HG03354 (cell line): ENCODE results near the gene HHIPL2.
A peak's percentile ranks its signal among the peaks of the same experiment; 100 is the strongest.

ENCODE experiments used
- ATAC-seq: cut with Tn5 transposase; IDR thresholded peaks from one replicate; pipeline ENCODE4 v1.9.1; 2021; ENCODE audit warnings: mild to moderate bottlenecking; ENCODE audit not compliant: unreplicated experiment, poor library complexity, severe bottlenecking

HHIPL2 gene

DNA sequence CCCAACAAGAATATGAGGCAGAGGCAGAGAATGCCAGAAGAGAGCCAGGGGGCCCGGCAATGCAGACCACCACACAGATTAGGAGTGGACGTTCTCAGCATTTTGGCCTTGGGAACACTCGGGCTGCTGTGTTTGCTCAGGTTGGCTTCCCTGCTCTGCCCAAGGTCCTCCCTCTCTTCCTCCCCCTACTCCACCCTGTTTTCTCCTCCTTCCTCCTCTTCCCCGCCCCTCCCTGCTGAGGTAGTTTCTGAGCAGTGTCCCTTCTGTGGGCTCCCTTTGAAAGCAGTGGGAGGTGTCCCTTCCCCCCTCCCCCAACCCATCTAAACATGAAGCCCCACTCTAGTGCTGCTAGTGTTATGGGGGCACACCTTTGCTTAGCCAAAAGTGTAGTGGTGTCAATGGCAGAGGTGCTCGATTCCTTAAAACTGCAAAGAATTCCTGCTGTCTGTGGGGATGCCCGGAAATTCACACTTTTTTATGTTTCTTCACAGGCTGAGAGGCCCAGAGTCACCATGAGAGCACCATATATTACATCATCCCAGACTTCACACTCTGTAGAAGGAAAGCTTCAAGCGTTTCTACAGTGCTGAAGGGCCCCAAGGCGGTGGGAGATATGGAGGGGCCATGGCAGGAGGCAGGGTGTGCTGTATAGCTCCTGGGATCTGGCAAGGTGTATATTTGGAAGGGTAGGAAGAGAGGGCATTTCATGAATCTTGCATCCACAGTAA, at the start of gene HHIPL2:
Gene HHIPL2, minus strand, starts transcription at position 161 of the 728 bp plus-strand sequence. Its CDS starts 60 bp downstream, at position 101.
- ATAC-seq, result no peak

DNA sequence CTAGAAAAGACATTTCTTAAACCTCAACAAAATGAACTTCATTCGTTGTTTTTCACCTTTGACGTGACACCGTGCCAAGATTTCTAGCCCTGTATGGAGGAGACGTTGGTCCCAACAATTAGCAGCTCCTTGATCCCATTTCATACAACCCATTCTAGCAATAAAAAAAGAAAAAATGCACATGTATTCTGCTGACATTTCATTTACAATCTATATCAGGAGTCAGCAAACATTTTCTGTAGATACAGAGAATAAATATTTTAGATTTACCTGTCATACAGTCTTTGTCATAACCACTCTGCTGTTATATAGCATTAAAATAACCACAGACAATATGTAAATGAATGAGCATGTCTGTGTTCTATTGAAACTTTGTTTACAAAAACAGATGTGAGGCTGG, 48.8 kb upstream of the HHIPL2 start:
- no peak for ATAC-seq

DNA sequence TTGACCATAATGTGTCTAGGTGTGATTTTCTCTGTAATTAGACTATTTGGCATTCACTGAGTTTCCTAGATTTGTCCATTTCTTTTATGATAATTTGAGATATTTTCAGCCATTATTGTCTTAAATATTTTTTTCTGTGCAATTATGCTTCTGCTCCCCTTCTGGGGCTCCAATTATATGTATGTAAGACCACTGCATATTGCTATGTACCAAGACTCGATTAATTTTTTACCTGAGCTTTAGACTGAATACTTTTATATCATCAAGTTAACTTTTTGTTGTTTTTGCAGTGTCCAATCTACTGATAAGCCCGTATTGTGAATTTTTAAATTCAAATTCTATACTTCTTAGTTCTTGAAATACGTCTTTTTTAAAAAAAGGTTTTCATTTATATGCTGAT, 46.9 kb upstream of the HHIPL2 start:
- ATAC-seq, result no peak

DNA sequence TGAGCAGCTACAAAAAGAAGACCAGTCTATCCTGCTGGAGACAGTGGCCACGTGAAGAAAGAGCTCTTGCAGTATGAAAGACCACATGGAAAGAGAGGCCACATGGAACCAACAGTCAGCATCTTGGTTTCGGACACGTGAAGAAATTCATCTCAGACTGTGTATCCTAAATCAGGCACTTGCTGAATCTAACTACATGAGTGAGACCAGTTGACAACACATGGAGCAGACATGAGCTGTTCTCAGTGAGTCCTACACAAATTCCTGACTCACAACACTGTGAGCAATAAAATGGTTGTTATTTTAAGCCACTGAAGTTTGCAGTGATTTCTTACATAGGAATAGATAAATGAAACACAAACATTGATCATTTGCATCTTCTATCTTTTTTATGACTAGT, 44.3 kb upstream of the HHIPL2 start:
- ATAC-seq, result no peak

DNA sequence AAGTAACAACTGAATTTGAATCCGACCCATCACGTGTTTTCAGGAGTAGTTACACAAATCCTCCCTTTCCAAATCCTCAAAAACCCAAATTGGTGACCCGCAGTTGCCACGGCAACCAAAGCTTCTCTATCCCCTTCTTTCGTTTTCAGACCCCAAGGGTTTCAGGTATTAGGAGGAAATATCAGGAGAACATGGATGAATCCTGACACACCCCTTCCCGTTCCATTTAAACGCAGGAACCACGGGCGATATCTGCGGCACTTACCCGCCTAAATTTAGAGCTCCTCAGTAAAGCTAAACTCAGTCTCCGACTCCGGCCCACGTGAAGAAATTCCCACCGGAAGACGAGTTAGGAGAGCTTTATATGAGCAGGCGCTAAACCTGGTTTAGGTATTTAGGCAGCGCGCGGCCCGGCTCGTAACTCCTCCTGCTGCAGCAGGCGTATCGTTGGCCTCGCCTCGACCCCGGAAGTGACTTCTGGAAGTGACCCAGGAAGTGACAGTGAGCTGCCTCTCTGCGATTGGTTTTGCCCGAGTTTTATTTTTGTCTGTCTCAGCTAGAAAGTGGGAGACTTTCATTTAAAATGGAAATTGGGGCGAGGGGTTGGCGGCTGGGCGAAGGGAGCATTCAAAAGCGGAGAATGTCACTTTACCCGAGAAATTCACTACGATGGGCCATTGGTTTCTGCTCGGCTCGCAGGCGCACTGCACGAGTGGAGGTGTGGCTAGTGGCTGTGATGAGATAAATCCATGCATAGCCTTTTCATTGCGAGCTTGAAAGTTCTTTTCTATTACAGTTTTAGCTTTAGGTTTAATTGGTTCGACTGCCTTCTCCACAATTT, 41.8 kb upstream of the HHIPL2 start, which contains the start of gene TAF1A:
Gene TAF1A, minus strand, starts transcription at position 472 of the 841 bp plus-strand sequence.
- ATAC-seq, result peak; percentile 100

DNA sequence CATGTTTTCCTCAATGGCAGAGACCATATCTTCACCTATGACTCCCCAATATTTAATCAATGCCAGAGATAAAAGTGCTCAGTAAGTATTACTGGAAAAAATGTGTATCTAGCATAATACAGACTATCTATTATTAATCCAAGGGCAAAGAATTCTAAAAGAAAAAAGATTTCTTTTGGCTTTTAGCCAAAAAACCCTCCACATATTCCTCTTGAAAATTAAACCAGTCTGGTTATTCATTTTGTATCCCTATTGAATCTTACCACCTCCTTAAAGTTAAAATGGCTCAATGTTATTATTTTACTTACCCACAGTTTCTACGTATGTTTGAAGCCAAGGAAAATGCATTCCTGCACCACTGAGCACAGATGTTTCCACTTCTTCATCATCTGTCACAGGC, 40.2 kb upstream of the HHIPL2 start:
- ATAC-seq, result no peak

DNA sequence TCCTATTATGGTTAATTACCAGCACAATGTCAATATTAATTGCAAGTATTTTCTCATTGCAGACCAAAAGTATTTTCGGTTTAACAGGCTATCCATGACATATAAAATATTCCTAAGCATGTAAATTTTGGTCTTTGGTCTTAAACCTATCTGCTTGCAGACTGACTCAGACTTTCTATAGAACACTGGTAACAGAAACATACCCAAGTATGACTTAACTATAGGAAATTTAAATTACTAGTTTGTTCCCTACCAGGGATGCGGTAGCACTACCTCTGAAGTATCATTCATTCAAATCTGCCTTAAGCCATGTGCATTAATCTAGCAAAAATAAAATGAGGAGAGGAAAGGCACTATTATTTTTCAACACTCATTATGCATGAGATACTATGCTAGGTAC, 38.9 kb upstream of the HHIPL2 start:
- no peak for ATAC-seq

DNA sequence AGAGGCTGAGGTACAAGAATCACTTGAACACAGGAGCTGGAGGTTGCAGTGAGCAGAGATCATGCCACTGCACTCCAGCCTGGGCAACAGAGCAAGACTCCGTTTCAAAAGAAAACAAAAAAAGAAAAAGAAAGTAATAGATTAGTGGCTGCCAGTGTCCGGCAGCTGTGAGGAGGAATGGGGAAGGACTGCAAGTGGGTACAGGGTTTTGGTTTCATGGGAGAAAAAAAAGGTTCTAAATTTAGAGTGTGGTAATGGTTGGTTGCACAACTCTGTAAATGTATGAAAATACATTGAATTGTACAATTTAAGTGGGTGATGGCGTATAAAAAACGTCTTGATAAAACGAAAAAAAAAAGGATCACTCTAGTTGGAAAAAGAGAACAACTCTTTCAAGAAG, 35.2 kb upstream of the HHIPL2 start:
- ATAC-seq, result peak; percentile 90

DNA sequence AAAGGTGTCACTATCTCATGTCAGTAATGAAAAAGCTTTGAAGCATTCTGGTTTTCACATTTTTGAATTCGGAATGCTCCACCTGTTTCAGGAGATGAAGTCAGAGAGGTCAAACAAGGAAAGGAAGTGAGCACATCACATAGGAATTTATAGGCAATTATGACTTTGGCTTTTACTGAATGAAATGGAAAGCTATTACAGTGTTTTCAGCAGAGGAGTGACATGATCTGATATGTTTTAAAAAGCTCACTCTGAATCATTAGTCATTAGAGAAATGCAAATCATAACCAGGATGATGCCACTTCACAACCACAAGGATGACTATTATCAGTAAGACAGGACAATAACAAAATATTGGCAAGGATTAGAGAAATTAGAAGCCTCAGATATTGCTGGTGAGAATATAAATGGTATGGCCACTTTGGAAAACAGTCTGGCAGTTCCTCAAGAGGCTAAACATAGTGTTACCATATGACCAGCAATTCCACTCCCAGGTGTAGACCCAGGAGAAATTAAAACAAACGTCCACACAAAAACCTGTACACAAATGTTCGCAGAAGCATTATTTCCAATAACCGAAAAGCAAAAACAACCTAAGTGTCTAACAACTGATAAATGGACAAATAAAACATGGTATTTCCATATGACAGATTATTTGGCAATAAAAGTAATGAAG, 34.3 kb upstream of the HHIPL2 start:
- ATAC-seq, result peak; percentile 71

DNA sequence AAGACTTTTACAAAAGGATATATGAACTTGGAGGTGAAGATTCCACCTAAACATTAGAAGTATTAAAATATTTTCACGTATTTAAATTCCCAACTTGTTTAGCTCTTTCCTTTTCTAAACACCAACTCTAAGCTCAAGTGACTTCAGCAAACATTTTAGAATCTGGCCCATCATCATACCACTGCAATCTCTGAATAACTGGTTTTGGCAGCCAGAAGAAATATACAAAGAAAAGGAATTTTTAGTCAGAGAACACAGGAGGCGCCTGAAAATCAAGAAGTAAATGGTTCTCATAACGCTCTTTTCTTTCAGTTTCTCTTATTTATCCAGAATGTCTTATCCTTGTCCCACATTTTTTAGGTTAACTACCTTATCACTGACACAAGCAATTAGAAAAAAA, 31.4 kb upstream of the HHIPL2 start:
- ATAC-seq, result no peak

DNA sequence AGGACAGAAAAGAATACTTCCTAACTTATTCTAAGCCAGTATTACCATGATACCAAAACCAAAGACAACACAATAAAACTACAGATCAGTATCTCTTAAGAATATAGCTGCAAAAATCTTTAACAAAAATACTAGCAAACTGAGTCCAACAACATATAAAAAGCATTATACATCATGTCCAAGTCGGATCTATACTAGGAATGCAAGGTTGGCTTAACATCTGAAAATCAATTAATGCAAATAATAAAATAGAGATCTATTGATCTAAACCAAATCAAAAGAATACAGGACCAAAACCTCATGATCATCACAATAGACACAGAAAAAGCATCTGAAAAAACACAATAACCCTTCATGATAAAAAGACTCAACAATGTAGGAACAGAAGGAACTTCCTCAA, 22.9 kb upstream of the HHIPL2 start:
- ATAC-seq, result no peak

DNA sequence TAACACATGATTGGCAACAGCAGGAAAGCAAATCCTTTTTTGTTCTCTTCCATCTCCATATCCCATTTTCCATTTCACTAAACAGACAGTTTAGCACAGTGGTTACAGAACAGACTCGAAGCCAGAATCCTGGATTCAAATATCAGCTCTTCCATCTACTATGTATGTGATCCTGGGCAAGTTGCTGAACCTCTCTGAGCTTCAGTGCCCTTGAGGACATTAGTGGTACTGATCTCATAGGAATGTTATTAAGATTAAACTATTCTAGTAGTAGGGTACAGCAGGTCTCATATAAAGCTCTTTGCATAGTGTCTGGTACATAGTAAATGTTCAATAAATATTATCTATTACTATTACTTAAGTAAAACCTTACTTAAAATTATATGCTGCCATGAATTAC, 13.8 kb upstream of the HHIPL2 start:
- peak; percentile 68 for ATAC-seq

DNA sequence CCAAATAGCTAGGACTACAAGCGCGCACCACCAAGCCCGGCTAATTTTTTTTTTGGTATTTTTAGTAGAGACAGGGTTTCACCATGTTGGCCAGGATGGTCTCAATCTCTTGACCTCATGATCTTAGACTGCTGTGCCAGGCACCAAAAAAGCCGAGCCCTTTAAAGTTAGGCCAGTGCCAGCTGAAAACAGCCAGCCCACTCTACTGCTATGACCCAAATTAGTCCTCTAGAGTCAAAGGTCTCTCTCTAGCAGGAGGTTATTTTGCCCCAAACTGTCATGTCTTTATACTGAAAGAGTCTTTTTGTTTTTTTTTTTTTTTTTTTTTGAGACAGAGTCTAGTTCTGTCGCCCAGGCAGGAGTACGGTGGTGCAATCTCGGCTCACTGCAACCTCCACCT, 9.7 kb upstream of the HHIPL2 start:
- no peak for ATAC-seq

DNA sequence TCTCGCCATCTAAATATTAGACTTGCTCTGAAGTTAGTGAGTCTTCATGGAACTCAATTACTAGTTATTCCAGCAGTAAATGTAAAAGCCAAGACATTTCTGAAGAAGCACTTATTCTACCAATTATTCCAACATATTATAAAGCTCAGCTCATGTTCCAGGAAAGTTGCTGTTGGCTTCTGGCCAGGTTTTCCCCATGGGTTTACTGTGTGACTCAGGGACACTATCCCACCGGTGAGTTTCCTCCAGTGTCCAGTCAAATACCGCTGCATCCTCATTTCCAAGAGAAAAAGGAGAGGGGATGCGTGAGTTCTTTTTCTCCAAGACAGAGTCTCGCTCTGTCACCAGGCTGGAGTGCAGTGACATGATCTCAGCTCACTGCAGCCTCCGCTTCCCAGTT, 9.2 kb upstream of the HHIPL2 start:
- no peak for ATAC-seq

DNA sequence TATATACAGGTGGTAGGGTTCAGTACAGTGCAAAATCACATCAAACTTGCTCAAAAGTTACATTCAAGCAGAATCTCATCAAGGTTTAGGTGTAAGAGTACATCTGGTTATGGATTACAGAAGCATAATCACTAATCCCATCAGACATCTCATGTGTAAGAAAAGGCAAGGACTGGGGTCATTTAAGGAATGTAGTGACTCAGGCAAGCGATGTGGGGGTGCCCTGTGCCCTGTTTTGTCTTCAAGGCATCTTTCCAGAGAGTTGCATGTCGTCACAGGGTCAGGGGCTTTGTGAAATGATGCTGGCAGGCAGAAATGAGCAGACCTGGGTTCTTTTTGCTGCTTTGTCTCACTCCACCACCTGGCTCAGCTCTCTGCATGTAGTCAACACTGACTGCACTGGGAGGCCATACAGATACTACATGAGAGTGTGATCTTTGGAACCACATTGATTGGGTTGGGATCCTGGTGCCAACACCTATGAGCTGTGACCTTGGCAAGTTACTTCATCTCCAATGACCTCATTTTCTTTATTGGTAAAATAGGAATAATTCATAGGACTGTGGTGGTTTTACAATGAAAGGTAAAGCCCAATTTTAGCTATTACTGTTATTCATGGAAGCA, 8.2 kb upstream of the HHIPL2 start:
- ATAC-seq, result no peak

DNA sequence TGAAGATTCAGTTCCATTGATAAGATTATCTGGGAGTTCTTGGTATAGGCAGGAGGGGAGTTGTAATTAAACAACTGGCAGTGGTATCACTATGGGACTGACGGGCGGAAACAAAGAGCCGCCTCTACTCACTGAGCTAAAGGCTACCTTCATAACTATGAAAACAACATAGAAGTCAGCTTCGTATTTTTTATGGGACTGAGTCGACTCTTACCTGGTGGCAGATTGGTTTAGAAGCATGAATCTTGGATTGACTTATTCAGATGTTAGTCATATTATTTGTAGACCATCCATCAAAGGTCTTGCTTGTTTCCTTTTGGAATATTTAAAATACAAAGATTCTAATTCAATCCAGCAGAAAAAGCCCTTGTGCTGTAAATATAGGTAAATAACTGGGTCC, 6.3 kb upstream of the HHIPL2 start:
- no peak for ATAC-seq

DNA sequence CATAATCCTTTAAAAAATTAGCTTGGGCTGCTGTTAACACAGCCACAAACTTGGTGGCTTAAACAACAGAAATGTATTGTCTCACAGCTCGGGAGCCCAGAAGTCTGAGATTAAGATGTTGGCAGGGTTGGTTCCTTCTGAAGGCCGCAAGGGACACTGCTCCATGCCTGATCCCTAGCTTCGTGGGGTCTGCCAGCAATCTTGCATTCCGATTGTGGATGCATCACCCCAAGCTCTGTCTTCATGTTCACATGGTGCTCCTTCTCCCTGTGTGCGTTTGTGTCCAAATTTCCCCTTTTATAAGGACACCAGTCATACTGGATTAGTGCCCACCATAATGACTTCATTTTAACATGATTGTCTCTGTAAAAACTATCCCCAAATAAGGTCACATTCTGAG, 5.0 kb upstream of the HHIPL2 start:
- no peak for ATAC-seq

DNA sequence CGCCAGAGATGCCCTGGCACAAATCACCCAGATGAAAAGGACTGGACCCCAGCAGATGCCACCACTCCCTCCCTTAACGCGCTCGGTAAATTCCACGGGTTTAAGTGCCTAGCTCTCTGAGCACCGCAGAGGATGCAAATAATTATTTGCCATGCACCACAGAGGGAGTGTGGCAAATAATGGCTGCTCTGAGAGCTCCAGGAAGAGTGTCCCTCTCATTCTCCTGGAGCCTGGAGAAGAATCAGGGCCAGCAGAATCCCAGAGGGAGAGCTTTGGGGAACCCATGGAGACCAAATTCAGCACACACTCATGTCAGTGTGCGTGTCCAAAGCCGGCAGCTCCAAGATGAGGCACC, 667 bp downstream of the HHIPL2 start:
- ATAC-seq, result no peak

DNA sequence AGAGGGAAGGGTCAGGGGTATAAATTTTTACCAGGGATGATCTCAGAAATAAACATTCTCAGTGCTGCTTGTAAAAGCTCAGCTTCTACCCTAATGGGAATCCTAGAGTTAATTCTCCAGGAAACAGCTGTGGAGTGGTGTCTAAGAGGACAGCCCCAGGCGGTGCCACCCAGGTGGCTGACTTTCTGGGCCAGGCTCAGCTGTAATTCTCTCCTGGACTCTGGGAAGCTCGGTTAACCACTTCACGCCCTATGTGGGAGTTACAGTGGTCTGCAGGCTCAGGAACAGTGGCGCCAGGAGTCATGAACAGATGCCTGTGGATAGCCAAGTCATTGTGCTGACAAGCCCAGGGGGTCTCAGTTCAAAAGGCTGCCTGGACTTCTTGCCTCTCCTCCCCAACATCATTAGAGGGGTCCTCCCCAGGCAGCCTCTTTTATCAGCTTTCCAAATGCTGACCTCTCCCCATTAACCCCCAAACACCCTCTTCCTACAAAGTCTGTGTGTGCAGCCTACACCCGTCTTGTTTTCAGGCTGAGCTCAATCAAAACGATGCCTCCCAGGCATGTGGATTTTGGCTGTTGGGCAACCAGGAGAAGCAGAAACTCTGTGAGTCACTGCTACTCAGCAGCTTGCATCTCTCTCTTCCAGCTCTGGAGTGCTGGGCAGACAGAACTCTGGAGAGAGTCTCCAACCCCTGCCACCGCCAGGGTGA, 1.2 kb downstream of the HHIPL2 start:
- ATAC-seq, result no peak

DNA sequence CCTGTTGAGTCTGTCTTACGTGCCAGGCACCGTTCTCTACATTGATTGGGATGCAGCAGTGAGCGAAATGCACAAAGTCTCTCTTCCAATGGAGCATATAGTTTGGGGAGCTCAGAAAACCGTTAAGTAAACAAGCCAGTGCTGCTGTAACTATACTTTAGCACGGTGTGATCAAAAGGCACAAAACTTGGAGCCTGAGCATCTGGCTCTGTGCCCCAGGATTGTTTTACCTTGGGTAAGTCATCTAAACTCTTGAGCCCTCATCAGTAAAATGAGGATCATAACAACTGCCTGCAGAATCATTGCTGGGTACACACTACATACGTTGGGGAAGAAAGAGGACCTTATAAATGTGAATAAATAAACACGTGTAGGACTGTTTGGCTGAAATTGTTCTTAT, 1.8 kb downstream of the HHIPL2 start:
- no peak for ATAC-seq
